ENCODE measurements around the gene PHF3. TPM values are rescaled to one million over a fixed set of nuclear protein-coding genes. Genes with fewer than 3 reads are reported as not detected.

The PHF3 gene, protein sequence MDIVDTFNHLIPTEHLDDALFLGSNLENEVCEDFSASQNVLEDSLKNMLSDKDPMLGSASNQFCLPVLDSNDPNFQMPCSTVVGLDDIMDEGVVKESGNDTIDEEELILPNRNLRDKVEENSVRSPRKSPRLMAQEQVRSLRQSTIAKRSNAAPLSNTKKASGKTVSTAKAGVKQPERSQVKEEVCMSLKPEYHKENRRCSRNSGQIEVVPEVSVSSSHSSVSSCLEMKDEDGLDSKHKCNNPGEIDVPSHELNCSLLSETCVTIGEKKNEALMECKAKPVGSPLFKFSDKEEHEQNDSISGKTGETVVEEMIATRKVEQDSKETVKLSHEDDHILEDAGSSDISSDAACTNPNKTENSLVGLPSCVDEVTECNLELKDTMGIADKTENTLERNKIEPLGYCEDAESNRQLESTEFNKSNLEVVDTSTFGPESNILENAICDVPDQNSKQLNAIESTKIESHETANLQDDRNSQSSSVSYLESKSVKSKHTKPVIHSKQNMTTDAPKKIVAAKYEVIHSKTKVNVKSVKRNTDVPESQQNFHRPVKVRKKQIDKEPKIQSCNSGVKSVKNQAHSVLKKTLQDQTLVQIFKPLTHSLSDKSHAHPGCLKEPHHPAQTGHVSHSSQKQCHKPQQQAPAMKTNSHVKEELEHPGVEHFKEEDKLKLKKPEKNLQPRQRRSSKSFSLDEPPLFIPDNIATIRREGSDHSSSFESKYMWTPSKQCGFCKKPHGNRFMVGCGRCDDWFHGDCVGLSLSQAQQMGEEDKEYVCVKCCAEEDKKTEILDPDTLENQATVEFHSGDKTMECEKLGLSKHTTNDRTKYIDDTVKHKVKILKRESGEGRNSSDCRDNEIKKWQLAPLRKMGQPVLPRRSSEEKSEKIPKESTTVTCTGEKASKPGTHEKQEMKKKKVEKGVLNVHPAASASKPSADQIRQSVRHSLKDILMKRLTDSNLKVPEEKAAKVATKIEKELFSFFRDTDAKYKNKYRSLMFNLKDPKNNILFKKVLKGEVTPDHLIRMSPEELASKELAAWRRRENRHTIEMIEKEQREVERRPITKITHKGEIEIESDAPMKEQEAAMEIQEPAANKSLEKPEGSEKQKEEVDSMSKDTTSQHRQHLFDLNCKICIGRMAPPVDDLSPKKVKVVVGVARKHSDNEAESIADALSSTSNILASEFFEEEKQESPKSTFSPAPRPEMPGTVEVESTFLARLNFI (N-terminal part only)
- total RNA-seq (10 to 100 TPM; 59.6 to 80.5 (median 77.4) TPM), polyA plus RNA-seq (10 to 100 TPM in 2 of 3 donors, 1 to 10 TPM in 1; 9.7 to 15.8 (median 12.0) TPM)

DNA sequence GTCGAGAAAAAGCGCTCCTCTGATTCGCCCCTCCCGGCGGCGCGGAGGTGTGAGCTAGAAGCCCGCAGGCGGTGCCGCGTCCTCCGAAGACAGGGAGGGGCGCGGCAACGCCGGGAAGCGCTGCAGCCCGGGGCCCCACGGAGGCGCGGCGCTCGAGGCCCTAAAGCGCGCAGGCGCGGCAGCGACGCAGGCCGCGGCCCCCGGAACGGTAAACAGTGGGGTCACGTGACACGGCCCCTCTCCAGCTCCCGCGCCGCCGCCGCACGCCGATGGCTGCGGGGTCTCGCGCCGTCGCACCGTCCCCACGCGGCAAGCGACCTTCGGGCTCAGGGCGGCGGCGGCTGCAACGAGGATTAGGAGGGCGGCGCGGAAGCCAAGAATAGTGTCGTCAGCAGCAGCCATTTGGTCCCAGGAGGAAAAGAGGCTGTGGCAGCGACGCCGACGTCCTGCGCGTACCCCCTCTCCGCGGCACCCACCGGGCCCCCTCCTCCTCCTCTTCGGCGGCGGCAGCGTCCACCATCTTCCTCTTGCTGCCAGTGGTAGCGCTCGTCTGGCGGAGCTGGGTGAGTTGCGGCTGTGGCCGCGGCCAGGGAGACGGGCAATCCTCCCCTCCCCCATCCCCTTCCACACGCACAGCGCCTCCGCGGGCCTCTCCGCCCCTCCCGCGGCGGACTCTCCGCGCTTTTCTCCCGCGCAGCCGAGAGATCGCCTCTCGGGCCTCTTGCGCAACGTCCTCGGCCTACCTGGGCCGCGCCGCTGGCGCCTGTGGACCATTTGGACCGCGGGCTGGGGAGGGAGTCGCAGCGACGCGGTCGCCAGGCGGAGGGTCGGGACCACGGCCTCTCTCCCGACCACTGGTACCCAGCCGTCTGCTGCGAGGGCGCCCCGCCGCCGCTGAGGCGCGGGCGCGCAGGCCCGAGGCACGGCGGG lies at the start of gene PHF3:
TSS of gene PHF3 (plus strand) at position 215 of the 930 bp plus-strand sequence. CDS start 10,750 bp downstream, outside the sequence.
- Histone ChIP-seq H3K9me3 (no peaks in the 10 kb centered on the region), H3K27ac (peak within 1 kb of the TSS; percentile 92 to 99 (median 96)), H3K36me3 (no peaks in the 10 kb centered on the region), H3K4me1 (peaks cover 0 to 47% (median 38%) of the 10 kb centered on the region in 4 donors), H3K4me3 (peak within 1 kb of the TSS; percentile 76 to 93 (median 90)), H3K27me3 (no peaks in the 10 kb centered on the region)
- TF ChIP-seq, protein P1, sequence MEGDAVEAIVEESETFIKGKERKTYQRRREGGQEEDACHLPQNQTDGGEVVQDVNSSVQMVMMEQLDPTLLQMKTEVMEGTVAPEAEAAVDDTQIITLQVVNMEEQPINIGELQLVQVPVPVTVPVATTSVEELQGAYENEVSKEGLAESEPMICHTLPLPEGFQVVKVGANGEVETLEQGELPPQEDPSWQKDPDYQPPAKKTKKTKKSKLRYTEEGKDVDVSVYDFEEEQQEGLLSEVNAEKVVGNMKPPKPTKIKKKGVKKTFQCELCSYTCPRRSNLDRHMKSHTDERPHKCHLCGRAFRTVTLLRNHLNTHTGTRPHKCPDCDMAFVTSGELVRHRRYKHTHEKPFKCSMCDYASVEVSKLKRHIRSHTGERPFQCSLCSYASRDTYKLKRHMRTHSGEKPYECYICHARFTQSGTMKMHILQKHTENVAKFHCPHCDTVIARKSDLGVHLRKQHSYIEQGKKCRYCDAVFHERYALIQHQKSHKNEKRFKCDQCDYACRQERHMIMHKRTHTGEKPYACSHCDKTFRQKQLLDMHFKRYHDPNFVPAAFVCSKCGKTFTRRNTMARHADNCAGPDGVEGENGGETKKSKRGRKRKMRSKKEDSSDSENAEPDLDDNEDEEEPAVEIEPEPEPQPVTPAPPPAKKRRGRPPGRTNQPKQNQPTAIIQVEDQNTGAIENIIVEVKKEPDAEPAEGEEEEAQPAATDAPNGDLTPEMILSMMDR (IDR thresholded peaks at IDR 0.05) = peak in 1 of 4 experiments; percentile 18
- TF ChIP-seq EP300 (IDR thresholded peaks at IDR 0.05) (peak in 1 of 4 donors; percentile 5), POLR2A (IDR thresholded peaks at IDR 0.05) (peak in 1 of 2 donors; percentile 51), POLR2AphosphoS5 (IDR thresholded peaks at IDR 0.05) (peak; percentile 62 to 86 (median 69))
- intact Hi-C loops (cut with DNase I) = loop anchor here (1.0 to 10.0 kb wide), 4 partner anchors 38 to 124 kb away; partner anchors contain the start of genes LOC128125822 and PTP4A1
- DNase-seq = peak; percentile 95
- WGBS, 2 donors = 0% methylated on average over 126 of the region's 126 CpGs

DNA sequence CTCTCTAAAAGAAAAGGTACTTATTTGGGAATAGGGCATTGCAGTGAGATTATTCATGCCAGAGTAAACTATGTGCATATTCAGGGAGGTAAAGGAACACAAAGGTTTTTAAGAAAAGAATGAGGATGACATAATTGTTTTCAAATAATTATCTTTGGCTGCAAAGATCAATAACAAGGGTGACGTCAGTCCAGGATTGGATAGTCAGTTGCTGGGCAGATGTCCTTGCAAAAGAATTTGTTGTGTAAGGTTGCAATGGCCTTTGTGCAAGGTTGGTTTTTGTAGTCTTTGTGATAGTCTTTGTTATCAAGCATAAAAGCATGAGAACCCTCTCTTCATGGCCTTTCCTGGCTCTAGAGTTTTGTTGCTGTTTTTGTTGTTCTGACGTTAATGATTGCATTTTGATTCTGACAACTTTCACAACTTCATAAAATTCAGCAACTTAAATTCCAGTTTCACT lies 45.6 kb upstream of the PHF3 start:
- Histone ChIP-seq H3K4me1 (no peaks in the 10 kb centered on the region), H3K9me3 (no peaks in the 10 kb centered on the region), H3K4me3 (no peak overlapping the region), H3K27me3 (no peaks in the 10 kb centered on the region), H3K27ac (no peak overlapping the region), H3K36me3 (no peaks in the 10 kb centered on the region)
- intact Hi-C loops (cut with DNase I) = no loop called here
- 72 to 83% methylated on average over 2 of the region's 2 CpGs for WGBS, 2 donors
- no peak for TF ChIP-seq POLR2AphosphoS5 (IDR thresholded peaks at IDR 0.05)
- TF ChIP-seq EP300 (IDR thresholded peaks at IDR 0.05) = no peak
- TF ChIP-seq POLR2A (IDR thresholded peaks at IDR 0.05) = no peak
- TF ChIP-seq, protein P1 (IDR thresholded peaks at IDR 0.05) = no peak
- DNase-seq = no peak

- Histone ChIP-seq H3K4me3 (no peak overlapping the region), H3K36me3 (no peaks in the 10 kb centered on the region), H3K27ac (no peak overlapping the region), H3K9me3 (no peaks in the 10 kb centered on the region), H3K4me1 (peaks cover 0 to 2% (median 1%) of the 10 kb centered on the region in 4 donors), H3K27me3 (no peaks in the 10 kb centered on the region)
- 96% methylated on average over 7 of the region's 7 CpGs for WGBS, 2 donors
- DNase-seq = no peak
- TF ChIP-seq, protein P1 (IDR thresholded peaks at IDR 0.05) = no peak
- TF ChIP-seq POLR2A (IDR thresholded peaks at IDR 0.05) (no peak), POLR2AphosphoS5 (IDR thresholded peaks at IDR 0.05) (no peak), EP300 (IDR thresholded peaks at IDR 0.05) (no peak)
- intact Hi-C loops (cut with DNase I) = no loop called here
Measured at GRCh38 chr6:63592886-63593285, 42.7 kb upstream of the PHF3 start.
